H9 (cell line): ENCODE results near the gene ITPKC. TPM values are rescaled to one million over a fixed set of nuclear protein-coding genes. Genes with fewer than 3 reads are reported as not detected.

Source experiments
- DNase-seq: peaks from one replicate; pipeline ENCODE4 v3.0.0-alpha.2; 2017
- H2AFZ ChIP-seq: one replicate; pipeline ENCODE4 v1.6.1; 2013; ENCODE audit warnings: mild to moderate bottlenecking, low read length, control low read depth, moderate library complexity
- H2AK5ac ChIP-seq: 2 replicates; pipeline ENCODE4 v1.6.1; 2013; ENCODE audit warnings: low read length, control low read depth, mixed read lengths; ENCODE audit not compliant: insufficient read length
- H2BK120ac ChIP-seq: one replicate; pipeline ENCODE4 v1.6.1; 2013; ENCODE audit warnings: low read depth, mild to moderate bottlenecking, low read length, control low read depth, inconsistent platforms; ENCODE audit not compliant: poor library complexity, severe bottlenecking
- H2BK12ac ChIP-seq: 2 replicates; pipeline ENCODE4 v1.6.1; 2013; ENCODE audit warnings: low read length, control low read depth, mixed read lengths, low read depth; ENCODE audit not compliant: insufficient read length
- H2BK15ac ChIP-seq: 2 replicates; pipeline ENCODE4 v1.6.1; 2013; ENCODE audit warnings: low read depth, low read length, control low read depth
- H2BK20ac ChIP-seq: one replicate; pipeline ENCODE4 v1.6.1; 2013; ENCODE audit warnings: low read depth, mild to moderate bottlenecking, low read length, control low read depth, inconsistent platforms; ENCODE audit not compliant: poor library complexity, severe bottlenecking
- H2BK5ac ChIP-seq: 2 replicates; pipeline ENCODE4 v1.6.1; 2013; ENCODE audit warnings: low read length, control low read depth, mixed read lengths; ENCODE audit not compliant: insufficient read length
- H3K14ac ChIP-seq: 2 replicates; pipeline ENCODE4 v1.6.1; 2013; ENCODE audit warnings: low read length, control low read depth; ENCODE audit not compliant: insufficient read depth
- H3K18ac ChIP-seq: 2 replicates; pipeline ENCODE4 v1.6.1; 2013; ENCODE audit warnings: low read depth, mild to moderate bottlenecking, mixed read lengths, low read length, control low read depth; ENCODE audit not compliant: insufficient read length
- H3K23ac ChIP-seq: 2 replicates; pipeline ENCODE4 v1.6.1; 2013; ENCODE audit warnings: low read length, control low read depth, mixed read lengths, low read depth; ENCODE audit not compliant: insufficient read length
- H3K23me2 ChIP-seq: 2 replicates; pipeline ENCODE4 v1.6.1; 2013; ENCODE audit warnings: low read depth, mild to moderate bottlenecking, mixed read lengths, low read length, control low read depth; ENCODE audit not compliant: insufficient read length, poor library complexity, severe bottlenecking
- H3K27ac ChIP-seq: 2 replicates; pipeline ENCODE4 v1.5.1; 2013; ENCODE audit warnings: low read length, control low read depth, mixed read lengths, low read depth; ENCODE audit not compliant: insufficient read length
- H3K27me3 ChIP-seq: 2 replicates; pipeline ENCODE4 v1.6.1; 2013; ENCODE audit warnings: low read length, control low read depth, inconsistent platforms; ENCODE audit not compliant: insufficient read depth
- H3K4ac ChIP-seq: 2 replicates; pipeline ENCODE4 v1.6.1; 2013; ENCODE audit warnings: low read depth, mild to moderate bottlenecking, control low read depth, inconsistent platforms, low read length, moderate library complexity
- H3K4me1 ChIP-seq: 2 replicates; pipeline ENCODE4 v1.6.1; 2013; ENCODE audit warnings: low read length, control low read depth, inconsistent platforms; ENCODE audit not compliant: insufficient read depth
- H3K4me2 ChIP-seq: 2 replicates; pipeline ENCODE4 v1.6.1; 2013; ENCODE audit warnings: low read length, control low read depth, mixed read lengths; ENCODE audit not compliant: insufficient read length, insufficient read depth
- H3K56ac ChIP-seq: 2 replicates; pipeline ENCODE4 v1.6.1; 2013; ENCODE audit warnings: low read depth, mild to moderate bottlenecking, mixed read lengths, low read length, control low read depth; ENCODE audit not compliant: insufficient read length
- H3K79me1 ChIP-seq: 2 replicates; pipeline ENCODE4 v1.6.1; 2013; ENCODE audit warnings: low read depth, mild to moderate bottlenecking, moderate library complexity, low read length, control low read depth, inconsistent platforms; ENCODE audit not compliant: insufficient read depth, poor library complexity, severe bottlenecking
- H3K79me2 ChIP-seq: 2 replicates; pipeline ENCODE4 v1.6.1; 2013; ENCODE audit warnings: low read length, control low read depth, inconsistent platforms; ENCODE audit not compliant: insufficient read depth
- H3K9ac ChIP-seq: 2 replicates; pipeline ENCODE4 v1.6.1; 2013; ENCODE audit warnings: low read length, control low read depth, mixed read lengths; ENCODE audit not compliant: insufficient read length; ENCODE audit errors: extremely low read depth
- H3K9me3 ChIP-seq: one replicate; pipeline ENCODE4 v1.6.1; 2013; ENCODE audit warnings: low read depth, low read length, inconsistent platforms; ENCODE audit not compliant: control insufficient read depth
- H3T11ph ChIP-seq: one replicate; pipeline ENCODE4 v1.6.1; 2013; ENCODE audit warnings: mild to moderate bottlenecking, low read length, control low read depth, inconsistent platforms
- H4K20me1 ChIP-seq: one replicate; pipeline ENCODE4 v1.6.1; 2013; ENCODE audit not compliant: control insufficient read depth, insufficient read length, insufficient read depth
- H4K5ac ChIP-seq: 2 replicates; pipeline ENCODE4 v1.6.1; 2013; ENCODE audit warnings: low read depth, mild to moderate bottlenecking, mixed read lengths, low read length, control low read depth; ENCODE audit not compliant: insufficient read length
- H4K8ac ChIP-seq: replicated peaks from 2 replicates; pipeline ENCODE4 v1.6.1; 2013; ENCODE audit warnings: low read length, control low read depth, mixed read lengths, low read depth; ENCODE audit not compliant: insufficient read length
- H4K91ac ChIP-seq: 2 replicates; pipeline ENCODE4 v1.6.1; 2013; ENCODE audit warnings: low read depth, mild to moderate bottlenecking, moderate library complexity, mixed read lengths, low read length, control low read depth; ENCODE audit not compliant: insufficient read length
- H3K27ac Mint-ChIP-seq, 3 experiments: 2 replicates in 2 of 3; 3 replicates in 1 of 3; pipeline ENCODE4 v1.8.0; 2020 to 2021; ENCODE audit warnings: mixed read lengths in 3 of 3, mild to moderate bottlenecking in 1 of 3, moderate library complexity in 1 of 3
- H3K27me3 Mint-ChIP-seq: 2 replicates; pipeline ENCODE4 v1.8.0; 2021; ENCODE audit warnings: low read depth, mild to moderate bottlenecking, moderate library complexity, mixed read lengths
- H3K36me3 Mint-ChIP-seq, 3 experiments: 2 replicates in 2 of 3; 3 replicates in 1 of 3; pipeline ENCODE4 v1.8.0; 2020 to 2021; ENCODE audit warnings: low read depth in 3 of 3, mixed read lengths in 3 of 3; ENCODE audit not compliant: insufficient read depth in 1 of 3
- H3K4me1 Mint-ChIP-seq, 2 experiments: 2 replicates each; pipeline ENCODE4 v1.8.0; 2020; ENCODE audit warnings: mixed read lengths in 2 of 2
- H3K4me3 Mint-ChIP-seq, 2 experiments: 2 replicates in 1 of 2; 3 replicates in 1 of 2; pipeline ENCODE4 v1.8.0; 2020 to 2021; ENCODE audit warnings: mild to moderate bottlenecking in 2 of 2, mixed read lengths in 2 of 2, moderate library complexity in 1 of 2
- H3K9me3 Mint-ChIP-seq, 2 experiments: 2 replicates in 1 of 2; 3 replicates in 1 of 2; pipeline ENCODE4 v1.8.0; 2020; ENCODE audit warnings: mild to moderate bottlenecking in 2 of 2, mixed read lengths in 2 of 2, moderate library complexity in 1 of 2
- CTCF ChIP-seq: fragments of 200-600 bp; sonication (generic); conservative IDR thresholded peaks from 3 replicates; pipeline ENCODE4 v1.8.0; 2021; ENCODE audit warnings: antibody characterized with exemption, mild to moderate bottlenecking
- WGBS: extraction: QIAGEN DNeasy Blood & Tissue Kit; methylation state at CpG from one replicate; pipeline ENCODE4 v1.1.7; 2013; ENCODE audit warnings: missing lambda C conversion rate, low lambda C conversion rate, mixed read lengths; ENCODE audit not compliant: insufficient read length; ENCODE audit errors: extremely low coverage; 5-methylcytosine and 5-hydroxymethylcytosine counted together
- total RNA-seq: library from RNA; stranded (reverse); gene quantifications from 2 replicates; pipeline ENCODE4 v1.2.1, GENCODE V29; 2021

The ITPKC gene
- total RNA-seq, 1 experiment from 2014 or later: 11.2 TPM

GRCh38 chr19:40701758-40702157 lies 15.2 kb upstream of the ITPKC start:
- H2BK20ac ChIP-seq: no peak overlapping the region
- H3K23me2 ChIP-seq: no peaks in the 10 kb centered on the region
- DNase-seq: no peak
- Mint-ChIP-seq H3K27me3 (no peaks in the 10 kb centered on the region; the same call in 1 of the 2 replicates), H3K9me3 (no peaks in the 10 kb centered on the region), H3K4me1 (peaks cover 5 to 13% of the 10 kb centered on the region in 2 experiments; a peak in 3 of 4 replicates), H3K4me3 (no peak overlapping the region), H3K36me3 (peaks cover 29 to 58% (median 49%) of the 10 kb centered on the region in 3 experiments), H3K27ac (no peak overlapping the region)
- no peak overlapping the region for H3T11ph ChIP-seq
- no peaks in the 10 kb centered on the region for H3K79me1 ChIP-seq
- no peak overlapping the region for H3K23ac ChIP-seq
- no peak overlapping the region for H3K9ac ChIP-seq
- no peak for TF ChIP-seq CTCF
- H2AFZ ChIP-seq: no peak overlapping the region
- no CpG with 5 or more reads among the region's 6 CpGs for whole genome bisulfite sequencing
- H2BK5ac ChIP-seq: no peak overlapping the region
- H3K4me1 ChIP-seq: no peaks in the 10 kb centered on the region
- no peak overlapping the region for H2BK120ac ChIP-seq
- no peak overlapping the region for H3K27ac ChIP-seq
- H4K8ac ChIP-seq: no peak overlapping the region
- H3K4ac ChIP-seq: no peak overlapping the region
- no peak overlapping the region for H3K14ac ChIP-seq
- no peak overlapping the region for H2BK15ac ChIP-seq
- H4K20me1 ChIP-seq: no peaks in the 10 kb centered on the region
- no peak overlapping the region for H2BK12ac ChIP-seq
- H3K27me3 ChIP-seq: no peaks in the 10 kb centered on the region
- H4K91ac ChIP-seq: no peak overlapping the region
- no peak overlapping the region for H3K4me2 ChIP-seq
- H3K18ac ChIP-seq: no peak overlapping the region
- H4K5ac ChIP-seq: no peak overlapping the region
- H2AK5ac ChIP-seq: no peak overlapping the region
- H3K9me3 ChIP-seq: no peaks in the 10 kb centered on the region
- H3K79me2 ChIP-seq: no peaks in the 10 kb centered on the region
- H3K56ac ChIP-seq: no peak overlapping the region
